SK-N-MC (cell line): ENCODE data around the gene FARS2.

Experiments
- DNase-seq: peaks from one replicate; pipeline ENCODE4 v3.0.0-alpha.2; 2011; ENCODE audit warnings: low read depth, low spot score
- H3K27ac ChIP-seq: fragments of 200-600 bp; sonication (generic); 2 replicates; pipeline ENCODE4 v1.5.1; 2016; ENCODE audit warnings: mixed run types
- H3K36me3 ChIP-seq: fragments of 200-600 bp; sonication (generic); 2 replicates; pipeline ENCODE4 v1.6.1; 2017; ENCODE audit warnings: antibody characterized with exemption, low read length, mixed read lengths; ENCODE audit not compliant: insufficient read depth
- H3K4me3 ChIP-seq: fragments of 200-600 bp; sonication (generic); 2 replicates; pipeline ENCODE4 v1.5.1; 2016
- H3K9ac ChIP-seq: fragments of 200-600 bp; sonication (generic); 2 replicates; pipeline ENCODE4 v1.8.0; 2017; ENCODE audit warnings: mixed run types, mixed read lengths; ENCODE audit not compliant: insufficient read length
- H3K9me3 ChIP-seq: fragments of 200-600 bp; sonication (generic); 2 replicates; pipeline ENCODE4 v1.6.1; 2017; ENCODE audit warnings: low read depth, mild to moderate bottlenecking, antibody characterized with exemption, low read length, moderate library complexity, mixed read lengths
- EZH2 ChIP-seq: fragments of 200-600 bp; sonication (generic); IDR thresholded peaks from one replicate; pipeline ENCODE4 v1.6.1; 2017; ENCODE audit warnings: antibody characterized with exemption
- FOXP2 ChIP-seq: optimal IDR thresholded peaks from 2 replicates; pipeline ENCODE3; 2011; ENCODE audit warnings: mild to moderate bottlenecking, moderate library complexity; ENCODE audit not compliant: insufficient read depth; ENCODE audit errors: extremely low read length, control extremely low read depth
- POLR2AphosphoS5 ChIP-seq: IDR thresholded peaks from 2 replicates; pipeline ENCODE4 v1.6.1; 2012; ENCODE audit warnings: mild to moderate bottlenecking, low read depth, low read length, borderline replicate concordance

Gene FARS2

DNA sequence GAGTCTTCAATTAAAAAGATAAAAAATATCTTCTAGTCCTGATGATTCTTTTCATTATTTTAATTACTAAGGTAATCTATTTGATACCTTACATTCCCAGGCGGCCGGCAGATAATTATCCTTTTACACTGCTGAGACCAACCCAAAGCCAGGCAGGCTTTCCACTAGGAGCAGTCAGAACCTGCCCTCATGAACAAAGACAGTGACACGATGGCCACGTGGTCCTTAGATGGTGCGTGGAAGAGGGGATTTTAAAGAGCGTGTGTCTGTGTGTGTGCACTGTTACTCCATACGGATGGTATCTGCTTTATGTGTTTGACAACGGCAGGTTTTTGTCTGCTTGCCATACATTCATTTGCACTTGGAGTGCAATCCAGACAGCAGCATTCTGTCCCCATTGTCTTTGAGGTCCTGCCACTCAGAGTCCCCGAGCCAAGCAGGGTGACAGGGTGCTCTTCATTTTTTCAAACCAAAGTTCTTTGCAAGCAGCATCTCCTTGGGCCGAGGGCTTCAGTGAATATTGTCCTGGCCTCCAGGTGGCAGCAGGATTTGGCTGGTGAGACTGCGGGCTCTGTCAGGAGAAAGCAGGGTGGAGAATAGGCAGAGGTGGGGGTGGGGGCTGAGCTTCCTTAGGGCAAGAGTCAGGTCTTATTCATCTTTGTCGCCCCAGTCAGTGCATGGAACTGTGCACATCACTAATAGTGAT, 484.9 kb downstream of the FARS2 start:
- Histone ChIP-seq H3K9ac (no peak overlapping the region), H3K4me3 (no peak overlapping the region), H3K27ac (no peak overlapping the region), H3K36me3 (no peaks in the 10 kb centered on the region), H3K9me3 (no peaks in the 10 kb centered on the region)
- no peak for DNase-seq
- no peak for TF ChIP-seq POLR2AphosphoS5
- TF ChIP-seq EZH2, result no peak
- TF ChIP-seq FOXP2, result no peak

DNA sequence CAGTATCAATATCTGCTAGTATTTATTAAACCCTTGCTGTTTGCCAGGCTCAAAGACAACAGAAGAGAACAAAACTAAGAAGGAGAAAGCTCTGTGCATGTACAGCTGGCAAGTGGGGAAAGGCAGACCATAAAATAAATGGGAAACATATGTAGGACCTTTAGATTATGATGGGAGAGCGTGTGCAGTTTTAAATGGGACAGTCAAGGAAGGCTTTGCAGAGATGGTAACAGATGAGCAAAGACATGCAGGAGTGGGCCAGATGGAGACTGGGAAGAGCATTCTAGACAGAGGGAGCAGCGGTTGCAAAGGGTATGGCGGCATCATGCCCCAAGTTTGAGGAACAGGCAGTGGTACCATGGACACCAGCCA, 485.4 kb downstream of the FARS2 start:
- DNase-seq, result no peak
- no peaks in the 10 kb centered on the region for H3K9me3 ChIP-seq
- H3K9ac ChIP-seq, result no peak overlapping the region
- peak overlapping the region; percentile 21; the same call in 1 of the 2 replicates for H3K27ac ChIP-seq
- no peak overlapping the region for H3K4me3 ChIP-seq
- no peaks in the 10 kb centered on the region for H3K36me3 ChIP-seq
- TF ChIP-seq POLR2AphosphoS5 (no peak), FOXP2 (no peak), EZH2 (no peak)

DNA sequence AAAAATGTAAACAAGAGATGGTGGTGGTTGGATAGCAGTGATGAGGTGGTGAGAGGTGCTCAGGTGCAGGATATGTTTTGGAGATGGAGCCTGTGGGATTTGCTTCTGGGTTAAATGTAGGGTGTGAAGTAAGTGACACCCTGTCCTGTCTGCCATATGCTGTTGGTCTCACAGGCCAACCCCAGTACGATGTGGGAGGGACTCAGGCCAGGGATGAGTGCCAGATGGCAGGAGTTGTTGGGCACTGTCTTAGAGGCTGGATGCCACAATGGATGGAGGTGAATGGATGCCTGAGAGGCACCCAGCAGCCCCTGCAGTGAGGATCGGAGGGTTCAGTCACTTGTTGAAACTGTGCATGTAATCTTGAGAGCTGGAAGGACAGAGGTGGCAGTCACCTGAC, 486.1 kb downstream of the FARS2 start:
- Histone ChIP-seq H3K4me3 (no peak overlapping the region), H3K36me3 (no peaks in the 10 kb centered on the region), H3K9ac (no peak overlapping the region), H3K9me3 (no peaks in the 10 kb centered on the region), H3K27ac (no peak overlapping the region)
- no peak for DNase-seq
- no peak for TF ChIP-seq POLR2AphosphoS5
- TF ChIP-seq EZH2, result no peak
- no peak for TF ChIP-seq FOXP2

GRCh38 chr6:5749016-5749650, 487.8 kb downstream of the FARS2 start:
- Histone ChIP-seq H3K4me3 (no peak overlapping the region), H3K27ac (no peak overlapping the region), H3K9me3 (no peaks in the 10 kb centered on the region), H3K9ac (no peak overlapping the region), H3K36me3 (no peaks in the 10 kb centered on the region)
- TF ChIP-seq POLR2AphosphoS5 (no peak), EZH2 (no peak), FOXP2 (no peak)
- DNase-seq, result no peak

- no peaks in the 10 kb centered on the region for H3K36me3 ChIP-seq
- H3K4me3 ChIP-seq, result no peak overlapping the region
- no peak for DNase-seq
- no peaks in the 10 kb centered on the region for H3K9me3 ChIP-seq
- H3K9ac ChIP-seq, result no peak overlapping the region
- no peak overlapping the region for H3K27ac ChIP-seq
- no peak for TF ChIP-seq POLR2AphosphoS5
- TF ChIP-seq EZH2, result no peak
- TF ChIP-seq FOXP2, result no peak
These were observed 488.4 kb downstream of the FARS2 start for GRCh38 chr6:5749651-5750215.

- H3K9me3 ChIP-seq, result no peaks in the 10 kb centered on the region
- no peak for TF ChIP-seq FOXP2
- H3K27ac ChIP-seq, result peak overlapping the region; percentile 12
- no peak overlapping the region for H3K9ac ChIP-seq
- no peaks in the 10 kb centered on the region for H3K36me3 ChIP-seq
- H3K4me3 ChIP-seq, result no peak overlapping the region
- no peak for DNase-seq
These were observed 490.4 kb downstream of the FARS2 start for GRCh38 chr6:5751525-5752390.

DNA sequence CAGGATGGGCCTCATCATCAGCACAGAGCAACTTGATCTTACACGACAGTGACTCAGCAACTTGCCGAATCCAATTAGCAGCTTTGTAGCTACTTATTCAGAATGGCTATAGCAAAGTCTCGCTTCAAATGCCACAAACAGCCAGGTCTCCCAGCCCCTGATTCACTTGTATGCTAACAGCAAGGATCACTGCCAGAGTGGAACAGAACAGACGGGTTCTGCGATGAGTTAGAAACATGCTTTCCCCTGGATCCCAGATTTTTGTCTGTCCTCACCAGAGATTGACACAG, 491.0 kb downstream of the FARS2 start:
- H3K9ac ChIP-seq, result no peak overlapping the region
- H3K9me3 ChIP-seq, result no peaks in the 10 kb centered on the region
- peak overlapping the region; percentile 12; the same call in 1 of the 2 replicates for H3K27ac ChIP-seq
- H3K4me3 ChIP-seq, result no peak overlapping the region
- no peak for DNase-seq
- TF ChIP-seq EZH2 (no peak), FOXP2 (no peak), POLR2AphosphoS5 (no peak)
- no peaks in the 10 kb centered on the region for H3K36me3 ChIP-seq

- H3K9me3 ChIP-seq, result no peaks in the 10 kb centered on the region
- TF ChIP-seq FOXP2 (no peak), EZH2 (no peak), POLR2AphosphoS5 (no peak)
- no peak overlapping the region for H3K9ac ChIP-seq
- no peak overlapping the region for H3K27ac ChIP-seq
- no peak for DNase-seq
- H3K4me3 ChIP-seq, result no peak overlapping the region
- H3K36me3 ChIP-seq, result no peaks in the 10 kb centered on the region
These were observed 491.9 kb downstream of the FARS2 start for GRCh38 chr6:5753209-5753608.
